Neural progenitor cell (in vitro differentiated cells): Measurements from ENCODE around the gene TCF7L2. TPM values are rescaled to one million over a fixed set of nuclear protein-coding genes. Genes with fewer than 3 reads are reported as not detected.

Experiments
- DNase-seq: peaks from one replicate; pipeline ENCODE4 v3.0.0-alpha.2; 2016; ENCODE audit warnings: low spot score
- H2AFZ ChIP-seq: fragments of 200-600 bp; sonication (generic); replicated peaks from 2 replicates; pipeline ENCODE4 v1.6.1; 2016; ENCODE audit warnings: antibody characterized with exemption
- H3F3A ChIP-seq: fragments of 200-600 bp; sonication (generic); 2 replicates; pipeline ENCODE4 v1.6.1; 2016; ENCODE audit warnings: antibody characterized with exemption, low read depth
- H3K27ac ChIP-seq: fragments of 200-600 bp; sonication (generic); 2 replicates; pipeline ENCODE4 v1.5.1; 2016; ENCODE audit warnings: mild to moderate bottlenecking
- H3K27me3 ChIP-seq: fragments of 200-600 bp; sonication (generic); 2 replicates; pipeline ENCODE4 v1.6.1; 2016; ENCODE audit warnings: mild to moderate bottlenecking, moderate library complexity
- H3K36me3 ChIP-seq: fragments of 200-600 bp; sonication (generic); 2 replicates; pipeline ENCODE4 v1.5.1; 2016
- H3K4me1 ChIP-seq: fragments of 200-600 bp; sonication (generic); 2 replicates; pipeline ENCODE4 v1.6.1; 2016; ENCODE audit warnings: mixed run types
- H3K4me2 ChIP-seq: fragments of 200-600 bp; sonication (generic); 2 replicates; pipeline ENCODE4 v1.6.1; 2016
- H3K4me3 ChIP-seq: fragments of 200-600 bp; sonication (generic); 2 replicates; pipeline ENCODE4 v1.5.1; 2016
- H3K79me2 ChIP-seq: fragments of 200-600 bp; sonication (generic); 2 replicates; pipeline ENCODE4 v1.6.1; 2016; ENCODE audit warnings: low read depth
- H3K9ac ChIP-seq: fragments of 200-600 bp; sonication (generic); 2 replicates; pipeline ENCODE4 v1.6.1; 2016
- H3K9me3 ChIP-seq: fragments of 200-600 bp; sonication (generic); 2 replicates; pipeline ENCODE4 v1.5.1; 2016; ENCODE audit warnings: low read depth
- H4K20me1 ChIP-seq: fragments of 200-600 bp; sonication (generic); 2 replicates; pipeline ENCODE4 v1.6.1; 2016; ENCODE audit warnings: low read depth
- H3K27ac Mint-ChIP-seq: 3 replicates; pipeline ENCODE4 v1.8.0; 2021; ENCODE audit warnings: mixed read lengths
- H3K27me3 Mint-ChIP-seq: 2 replicates; pipeline ENCODE4 v1.8.0; 2022; ENCODE audit warnings: low read depth, mild to moderate bottlenecking, inconsistent platforms, moderate library complexity, mixed read lengths; ENCODE audit not compliant: insufficient read depth
- H3K36me3 Mint-ChIP-seq: 3 replicates; pipeline ENCODE4 v1.8.0; 2021; ENCODE audit warnings: mixed read lengths
- H3K4me1 Mint-ChIP-seq: 3 replicates; pipeline ENCODE4 v1.8.0; 2021; ENCODE audit warnings: mixed read lengths
- H3K4me3 Mint-ChIP-seq: 3 replicates; pipeline ENCODE4 v1.8.0; 2021; ENCODE audit warnings: mild to moderate bottlenecking, moderate library complexity, mixed read lengths
- H3K9me3 Mint-ChIP-seq: 3 replicates; pipeline ENCODE4 v1.8.0; 2020; ENCODE audit warnings: mixed read lengths
- EZH2 ChIP-seq: fragments of 200-600 bp; sonication (generic); IDR thresholded peaks from 2 replicates; pipeline ENCODE4 v1.6.1; 2017; ENCODE audit warnings: antibody characterized with exemption, mild to moderate bottlenecking, moderate library complexity
- EZH2phosphoT487 ChIP-seq: fragments of 200-600 bp; sonication (generic); IDR thresholded peaks from 2 replicates; pipeline ENCODE4 v1.6.1; 2017; ENCODE audit warnings: antibody characterized with exemption
- total RNA-seq: library from RNA; depleted of rRNA; stranded (reverse); fragments of >200 nt; gene quantifications from 2 replicates; pipeline ENCODE4 v1.2.3, GENCODE V29; 2015; ENCODE audit warnings: low replicate concordance
- TF ChIP-seq, protein P1 (sequence below): fragments of 200-600 bp; sonication (generic); IDR thresholded peaks from 2 replicates; pipeline ENCODE4 v1.5.1; 2017; ENCODE audit warnings: antibody characterized with exemption, mild to moderate bottlenecking

The TCF7L2 gene
- total RNA-seq, 1 donor from 2014 or later: 12.3 TPM

DNA sequence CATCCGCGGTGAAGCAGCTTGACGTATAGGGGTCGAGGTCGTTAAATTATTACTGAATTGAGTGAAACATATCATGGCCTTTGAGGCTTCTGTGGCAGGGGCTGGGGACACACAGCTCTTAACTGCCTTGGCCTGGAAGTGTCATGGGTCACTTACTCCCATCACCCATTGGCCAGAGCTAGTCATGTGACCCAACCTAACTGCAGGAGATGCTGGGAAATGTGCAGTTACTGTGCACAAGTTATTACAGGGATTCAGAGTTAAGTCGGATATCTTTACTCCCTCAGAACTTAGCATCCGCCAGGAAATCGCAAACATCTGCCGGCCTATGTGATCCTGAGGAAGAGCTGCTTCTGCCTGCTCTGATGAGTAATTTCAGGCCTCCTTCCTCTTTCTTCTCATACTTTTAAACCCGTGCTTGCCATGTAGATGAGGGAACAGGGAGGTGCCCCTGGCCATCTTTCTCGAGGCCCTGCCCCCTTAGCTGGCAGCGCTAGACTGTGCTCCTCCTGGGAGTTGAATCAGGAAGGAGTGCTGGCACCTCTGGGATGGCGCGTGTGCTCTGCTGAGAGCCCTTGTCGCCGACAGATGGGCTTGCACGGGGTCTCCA, 203.6 kb downstream of the TCF7L2 start:
- peaks cover 6% of the 10 kb centered on the region for H3K4me1 Mint-ChIP-seq

DNA sequence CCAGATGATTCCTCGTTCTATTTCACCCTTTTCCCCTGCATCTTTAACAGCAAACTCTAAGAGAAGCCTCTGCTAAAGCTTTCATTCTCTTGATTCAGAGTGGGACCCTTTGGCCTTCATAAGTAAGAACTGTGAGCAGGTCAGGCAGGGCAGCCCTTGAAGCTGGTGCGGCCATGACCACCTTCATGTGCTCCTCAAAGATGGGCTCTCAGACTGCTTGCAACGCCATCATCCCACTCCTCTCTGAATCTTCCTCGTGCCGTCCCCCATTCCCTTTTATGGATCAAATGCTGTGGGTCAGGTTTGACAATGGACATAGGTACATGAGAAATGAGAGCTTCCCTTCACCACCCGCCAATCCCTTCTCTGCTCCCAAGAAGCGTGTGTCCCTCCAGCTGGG, 207.4 kb downstream of the TCF7L2 start:
- H2AFZ ChIP-seq: no peak overlapping the region
- Mint-ChIP-seq H3K4me1 (peaks cover 6% of the 10 kb centered on the region), H3K9me3 (no peaks in the 10 kb centered on the region), H3K4me3 (no peak overlapping the region), H3K36me3 (peaks cover 52% of the 10 kb centered on the region), H3K27ac (no peak overlapping the region), H3K27me3 (no peaks in the 10 kb centered on the region)
- H3F3A ChIP-seq: no peaks in the 10 kb centered on the region
- no peak overlapping the region for H3K27ac ChIP-seq
- H3K4me2 ChIP-seq: no peak overlapping the region
- TF ChIP-seq, protein P1, sequence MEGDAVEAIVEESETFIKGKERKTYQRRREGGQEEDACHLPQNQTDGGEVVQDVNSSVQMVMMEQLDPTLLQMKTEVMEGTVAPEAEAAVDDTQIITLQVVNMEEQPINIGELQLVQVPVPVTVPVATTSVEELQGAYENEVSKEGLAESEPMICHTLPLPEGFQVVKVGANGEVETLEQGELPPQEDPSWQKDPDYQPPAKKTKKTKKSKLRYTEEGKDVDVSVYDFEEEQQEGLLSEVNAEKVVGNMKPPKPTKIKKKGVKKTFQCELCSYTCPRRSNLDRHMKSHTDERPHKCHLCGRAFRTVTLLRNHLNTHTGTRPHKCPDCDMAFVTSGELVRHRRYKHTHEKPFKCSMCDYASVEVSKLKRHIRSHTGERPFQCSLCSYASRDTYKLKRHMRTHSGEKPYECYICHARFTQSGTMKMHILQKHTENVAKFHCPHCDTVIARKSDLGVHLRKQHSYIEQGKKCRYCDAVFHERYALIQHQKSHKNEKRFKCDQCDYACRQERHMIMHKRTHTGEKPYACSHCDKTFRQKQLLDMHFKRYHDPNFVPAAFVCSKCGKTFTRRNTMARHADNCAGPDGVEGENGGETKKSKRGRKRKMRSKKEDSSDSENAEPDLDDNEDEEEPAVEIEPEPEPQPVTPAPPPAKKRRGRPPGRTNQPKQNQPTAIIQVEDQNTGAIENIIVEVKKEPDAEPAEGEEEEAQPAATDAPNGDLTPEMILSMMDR: no peak
- no peak for TF ChIP-seq EZH2phosphoT487
- TF ChIP-seq EZH2: no peak
- H3K4me1 ChIP-seq: no peaks in the 10 kb centered on the region
- H3K4me3 ChIP-seq: no peak overlapping the region
- H3K9me3 ChIP-seq: no peaks in the 10 kb centered on the region
- H3K36me3 ChIP-seq: no peaks in the 10 kb centered on the region
- no peak overlapping the region for H3K9ac ChIP-seq
- no peaks in the 10 kb centered on the region for H4K20me1 ChIP-seq
- no peaks in the 10 kb centered on the region for H3K79me2 ChIP-seq
- no peak for DNase-seq
- no peaks in the 10 kb centered on the region for H3K27me3 ChIP-seq

More for the DNA sequence above, 203.6 kb downstream of the TCF7L2 start:
- no peak overlapping the region for H3K4me2 ChIP-seq
- no peaks in the 10 kb centered on the region for H3K27me3 ChIP-seq
- Mint-ChIP-seq H3K9me3 (no peaks in the 10 kb centered on the region), H3K36me3 (peaks cover 64% of the 10 kb centered on the region), H3K4me3 (no peak overlapping the region), H3K27me3 (no peaks in the 10 kb centered on the region), H3K27ac (no peak overlapping the region)
- peaks cover 6% of the 10 kb centered on the region for H3K36me3 ChIP-seq
- DNase-seq: no peak
- no peak overlapping the region for H3K4me3 ChIP-seq
- no peaks in the 10 kb centered on the region for H3K79me2 ChIP-seq
- H3F3A ChIP-seq: no peaks in the 10 kb centered on the region
- H3K27ac ChIP-seq: no peak overlapping the region
- TF ChIP-seq, protein P1: no peak
- no peak for TF ChIP-seq EZH2phosphoT487
- no peak for TF ChIP-seq EZH2
- no peaks in the 10 kb centered on the region for H3K4me1 ChIP-seq
- no peaks in the 10 kb centered on the region for H3K9me3 ChIP-seq
- no peaks in the 10 kb centered on the region for H4K20me1 ChIP-seq
- no peak overlapping the region for H3K9ac ChIP-seq
- no peak overlapping the region for H2AFZ ChIP-seq

DNA sequence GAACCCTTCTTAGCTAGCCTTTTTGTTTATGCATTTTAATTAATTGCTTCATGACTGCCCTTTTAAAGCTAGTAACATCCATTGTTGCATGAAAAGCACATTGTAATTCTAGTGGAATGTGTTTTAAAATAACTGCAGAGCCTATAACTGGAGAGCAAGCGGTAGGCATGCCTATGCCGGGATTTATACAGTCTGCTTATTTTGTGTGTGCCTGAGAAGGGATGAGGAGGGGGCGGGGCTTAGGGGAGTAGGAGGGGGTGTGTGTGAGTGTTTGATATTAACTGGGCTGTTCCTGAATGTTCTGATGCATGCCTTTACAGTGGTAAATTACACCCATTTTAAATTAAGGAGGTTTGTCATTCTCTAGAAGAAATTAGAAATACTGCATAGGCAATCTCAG, 208.1 kb downstream of the TCF7L2 start:
- DNase-seq: no peak

More for the DNA sequence above, 208.1 kb downstream of the TCF7L2 start:
- H4K20me1 ChIP-seq: no peaks in the 10 kb centered on the region
- H3K27me3 Mint-ChIP-seq: no peaks in the 10 kb centered on the region
- no peak overlapping the region for H3K27ac Mint-ChIP-seq
- TF ChIP-seq, protein P1: no peak
- no peak for TF ChIP-seq EZH2
- TF ChIP-seq EZH2phosphoT487: no peak
- H3K4me3 Mint-ChIP-seq: no peak overlapping the region
- no peaks in the 10 kb centered on the region for H3F3A ChIP-seq
- H3K4me3 ChIP-seq: no peak overlapping the region
- no peak overlapping the region for H3K4me2 ChIP-seq
- no peaks in the 10 kb centered on the region for H3K4me1 ChIP-seq
- no peak overlapping the region for H2AFZ ChIP-seq
- no peaks in the 10 kb centered on the region for H3K27me3 ChIP-seq
- H3K9ac ChIP-seq: no peak overlapping the region
- peaks cover 6% of the 10 kb centered on the region for H3K4me1 Mint-ChIP-seq
- no peaks in the 10 kb centered on the region for H3K9me3 ChIP-seq
- no peak overlapping the region for H3K27ac ChIP-seq
- no peaks in the 10 kb centered on the region for H3K79me2 ChIP-seq
- H3K36me3 Mint-ChIP-seq: peaks cover 47% of the 10 kb centered on the region
- H3K9me3 Mint-ChIP-seq: no peaks in the 10 kb centered on the region
- no peaks in the 10 kb centered on the region for H3K36me3 ChIP-seq
